ENCODE results near the gene TCAF2.
"Not testable (repeated sequence)": the region's sequence is repeated elsewhere in the genome, so short reads cannot be mapped to it uniquely, and the experiment has no call there.

TCAF2 gene

GRCh38 chr7:143620646-143621045 lies at the start of gene TCAF2:
Gene TCAF2 (plus strand): TSS chr7:143620974.
- H2AFZ ChIP-seq (ENCODE audit: low read depth); H3K79me2 ChIP-seq (ENCODE audit: insufficient read depth, low read depth); H3K27me3 ChIP-seq (ENCODE audit: insufficient read depth, low read depth); H4K20me1 ChIP-seq (ENCODE audit: insufficient read depth); H3K4me1 ChIP-seq (ENCODE audit: low read depth, poor library complexity, severe bottlenecking); H3K36me3 ChIP-seq (ENCODE audit: insufficient read depth); H3K27ac ChIP-seq; H3K4me3 ChIP-seq (IDR thresholded peaks at IDR 0.05; ENCODE audit: insufficient read depth, low read depth, low read length); H3K9ac ChIP-seq; H3K4me2 ChIP-seq: not testable (repeated sequence)

- not testable (repeated sequence) for H3K79me2 ChIP-seq (ENCODE audit: insufficient read depth, low read depth); H3K9ac ChIP-seq; H3K27ac ChIP-seq; H3K4me1 ChIP-seq (ENCODE audit: low read depth, poor library complexity, severe bottlenecking); H2AFZ ChIP-seq (ENCODE audit: low read depth); H3K4me3 ChIP-seq (IDR thresholded peaks at IDR 0.05; ENCODE audit: insufficient read depth, low read depth, low read length); H3K4me2 ChIP-seq; H3K27me3 ChIP-seq (ENCODE audit: insufficient read depth, low read depth); H3K36me3 ChIP-seq (ENCODE audit: insufficient read depth); H4K20me1 ChIP-seq (ENCODE audit: insufficient read depth)
These were observed 49.3 kb upstream of the TCAF2 start, which contains the start of gene CTAGE15 for GRCh38 chr7:143571501-143571900. Gene CTAGE15 (plus strand): TSS chr7:143571801. CDS start chr7:143571818, 17 bp downstream.

- H3K4me2 ChIP-seq; H3K79me2 ChIP-seq (ENCODE audit: insufficient read depth, low read depth); H3K4me3 ChIP-seq (IDR thresholded peaks at IDR 0.05; ENCODE audit: insufficient read depth, low read depth, low read length); H3K4me1 ChIP-seq (ENCODE audit: low read depth, poor library complexity, severe bottlenecking); H3K36me3 ChIP-seq (ENCODE audit: insufficient read depth); H3K27ac ChIP-seq; H3K9ac ChIP-seq; H4K20me1 ChIP-seq (ENCODE audit: insufficient read depth); H2AFZ ChIP-seq (ENCODE audit: low read depth); H3K27me3 ChIP-seq (ENCODE audit: insufficient read depth, low read depth): not testable (repeated sequence)
These were observed 32.6 kb upstream of the TCAF2 start for GRCh38 chr7:143588183-143588582.

- not testable (repeated sequence) for H4K20me1 ChIP-seq (ENCODE audit: insufficient read depth); H2AFZ ChIP-seq (ENCODE audit: low read depth); H3K27ac ChIP-seq; H3K27me3 ChIP-seq (ENCODE audit: insufficient read depth, low read depth); H3K4me2 ChIP-seq; H3K4me3 ChIP-seq (IDR thresholded peaks at IDR 0.05; ENCODE audit: insufficient read depth, low read depth, low read length); H3K9ac ChIP-seq; H3K4me1 ChIP-seq (ENCODE audit: low read depth, poor library complexity, severe bottlenecking); H3K79me2 ChIP-seq (ENCODE audit: insufficient read depth, low read depth); H3K36me3 ChIP-seq (ENCODE audit: insufficient read depth)
These were observed 30.9 kb upstream of the TCAF2 start for GRCh38 chr7:143589897-143590296.

- H3K4me3 ChIP-seq (IDR thresholded peaks at IDR 0.05; ENCODE audit: insufficient read depth, low read depth, low read length), result not testable (repeated sequence)
These were observed 22.7 kb upstream of the TCAF2 start for GRCh38 chr7:143598086-143598485.

GRCh38 chr7:143603549-143603948 lies 17.2 kb upstream of the TCAF2 start:
- not testable (repeated sequence) for H3K9ac ChIP-seq; H2AFZ ChIP-seq (ENCODE audit: low read depth); H3K4me2 ChIP-seq; H3K4me3 ChIP-seq (IDR thresholded peaks at IDR 0.05; ENCODE audit: insufficient read depth, low read depth, low read length); H3K4me1 ChIP-seq (ENCODE audit: low read depth, poor library complexity, severe bottlenecking); H3K27ac ChIP-seq; H3K27me3 ChIP-seq (ENCODE audit: insufficient read depth, low read depth); H3K36me3 ChIP-seq (ENCODE audit: insufficient read depth); H3K79me2 ChIP-seq (ENCODE audit: insufficient read depth, low read depth); H4K20me1 ChIP-seq (ENCODE audit: insufficient read depth)

More at GRCh38 chr7:143598086-143598485, 22.7 kb upstream of the TCAF2 start:
- not testable (repeated sequence) for H3K4me1 ChIP-seq (ENCODE audit: low read depth, poor library complexity, severe bottlenecking); H2AFZ ChIP-seq (ENCODE audit: low read depth); H3K79me2 ChIP-seq (ENCODE audit: insufficient read depth, low read depth); H4K20me1 ChIP-seq (ENCODE audit: insufficient read depth); H3K27me3 ChIP-seq (ENCODE audit: insufficient read depth, low read depth); H3K36me3 ChIP-seq (ENCODE audit: insufficient read depth); H3K9ac ChIP-seq; H3K27ac ChIP-seq; H3K4me2 ChIP-seq

- H3K4me3 ChIP-seq (IDR thresholded peaks at IDR 0.05; ENCODE audit: insufficient read depth, low read depth, low read length); H4K20me1 ChIP-seq (ENCODE audit: insufficient read depth); H3K79me2 ChIP-seq (ENCODE audit: insufficient read depth, low read depth); H3K4me1 ChIP-seq (ENCODE audit: low read depth, poor library complexity, severe bottlenecking); H3K9ac ChIP-seq; H3K36me3 ChIP-seq (ENCODE audit: insufficient read depth); H2AFZ ChIP-seq (ENCODE audit: low read depth); H3K27ac ChIP-seq; H3K27me3 ChIP-seq (ENCODE audit: insufficient read depth, low read depth); H3K4me2 ChIP-seq: not testable (repeated sequence)
These were observed 14.7 kb upstream of the TCAF2 start for GRCh38 chr7:143606088-143606487.

- H3K27ac ChIP-seq; H3K79me2 ChIP-seq (ENCODE audit: insufficient read depth, low read depth); H2AFZ ChIP-seq (ENCODE audit: low read depth); H3K27me3 ChIP-seq (ENCODE audit: insufficient read depth, low read depth); H3K4me1 ChIP-seq (ENCODE audit: low read depth, poor library complexity, severe bottlenecking); H3K9ac ChIP-seq; H3K4me3 ChIP-seq (IDR thresholded peaks at IDR 0.05; ENCODE audit: insufficient read depth, low read depth, low read length); H3K4me2 ChIP-seq; H3K36me3 ChIP-seq (ENCODE audit: insufficient read depth); H4K20me1 ChIP-seq (ENCODE audit: insufficient read depth): not testable (repeated sequence)
These were observed 5.2 kb upstream of the TCAF2 start for GRCh38 chr7:143615545-143615944.

GRCh38 chr7:143617204-143617603 lies 3.6 kb upstream of the TCAF2 start:
- not testable (repeated sequence) for H3K9ac ChIP-seq; H3K27ac ChIP-seq; H3K4me3 ChIP-seq (IDR thresholded peaks at IDR 0.05; ENCODE audit: insufficient read depth, low read depth, low read length); H3K79me2 ChIP-seq (ENCODE audit: insufficient read depth, low read depth); H3K4me2 ChIP-seq; H2AFZ ChIP-seq (ENCODE audit: low read depth); H3K4me1 ChIP-seq (ENCODE audit: low read depth, poor library complexity, severe bottlenecking); H4K20me1 ChIP-seq (ENCODE audit: insufficient read depth); H3K36me3 ChIP-seq (ENCODE audit: insufficient read depth); H3K27me3 ChIP-seq (ENCODE audit: insufficient read depth, low read depth)

GRCh38 chr7:143620058-143620457 lies 716 bp upstream of the TCAF2 start:
- H3K9ac ChIP-seq; H3K4me1 ChIP-seq (ENCODE audit: low read depth, poor library complexity, severe bottlenecking); H3K79me2 ChIP-seq (ENCODE audit: insufficient read depth, low read depth); H3K27me3 ChIP-seq (ENCODE audit: insufficient read depth, low read depth); H3K27ac ChIP-seq; H3K36me3 ChIP-seq (ENCODE audit: insufficient read depth); H3K4me2 ChIP-seq; H4K20me1 ChIP-seq (ENCODE audit: insufficient read depth); H3K4me3 ChIP-seq (IDR thresholded peaks at IDR 0.05; ENCODE audit: insufficient read depth, low read depth, low read length); H2AFZ ChIP-seq (ENCODE audit: low read depth): not testable (repeated sequence)

- H3K4me2 ChIP-seq, result not testable (repeated sequence)
These were observed 401 bp downstream of the TCAF2 start for GRCh38 chr7:143621175-143621574.

More at GRCh38 chr7:143621175-143621574, 401 bp downstream of the TCAF2 start:
- not testable (repeated sequence) for H3K79me2 ChIP-seq (ENCODE audit: insufficient read depth, low read depth); H3K27ac ChIP-seq; H2AFZ ChIP-seq (ENCODE audit: low read depth); H4K20me1 ChIP-seq (ENCODE audit: insufficient read depth); H3K27me3 ChIP-seq (ENCODE audit: insufficient read depth, low read depth); H3K9ac ChIP-seq; H3K36me3 ChIP-seq (ENCODE audit: insufficient read depth); H3K4me1 ChIP-seq (ENCODE audit: low read depth, poor library complexity, severe bottlenecking); H3K4me3 ChIP-seq (IDR thresholded peaks at IDR 0.05; ENCODE audit: insufficient read depth, low read depth, low read length)

Measured in KMS-11 (cell line).